GM12878 (cell line): ENCODE data around the gene PATZ1. TPM values are rescaled to one million over a fixed set of nuclear protein-coding genes. Genes with fewer than 3 reads are reported as not detected.
A peak's percentile ranks its signal among the peaks of the same experiment; 100 is the strongest.

Source experiments
- CBX5 ChIP-seq: sonication (generic); IDR thresholded peaks from 2 replicates; pipeline ENCODE4 v1.6.1; 2016; ENCODE audit warnings: low read depth, moderate library complexity, mild to moderate bottlenecking, inconsistent platforms
- CHD2 ChIP-seq: IDR thresholded peaks from 2 replicates; pipeline ENCODE4 v1.6.1; 2011; ENCODE audit warnings: low read depth, low read length, improper control_type of control experiment, borderline replicate concordance
- EGR1 ChIP-seq, 2 experiments: IDR thresholded peaks; 1 replicate in 1 of 2; 2 replicates in 1 of 2; pipeline ENCODE4 v1.6.1; 2011 to 2012; ENCODE audit warnings: low read depth in 2 of 2, low read length in 2 of 2, borderline replicate concordance in 1 of 2, mild to moderate bottlenecking in 1 of 2, moderate library complexity in 1 of 2
- ETV6 ChIP-seq, 2 experiments: fragments of 450-650 bp in 1 of 2; IDR thresholded peaks in 1 of 2; conservative IDR thresholded peaks in 1 of 2; 2 replicates each; pipeline ENCODE4 v1.6.1; 2014; ENCODE audit warnings: antibody characterized with exemption in 1 of 2, borderline replicate concordance in 1 of 2, low read depth in 1 of 2, mild to moderate bottlenecking in 1 of 2, moderate library complexity in 1 of 2
- FOXK2 ChIP-seq: fragments of 450-650 bp; IDR thresholded peaks from 2 replicates; pipeline ENCODE4 v1.6.1; 2017; ENCODE audit warnings: mild to moderate bottlenecking, moderate library complexity
- HDAC2 ChIP-seq: fragments of 200-600 bp; sonication (generic); IDR thresholded peaks from 2 replicates; pipeline ENCODE4 v1.6.1; 2017
- HDAC6 ChIP-seq: fragments of 200-600 bp; sonication (generic); IDR thresholded peaks from one replicate; pipeline ENCODE4 v1.8.0; 2017; ENCODE audit warnings: antibody characterized with exemption; ENCODE audit not compliant: unreplicated experiment
- HSF1 ChIP-seq: fragments of 150-350 bp; IDR thresholded peaks from 2 replicates; pipeline ENCODE4 v1.6.1; 2014; ENCODE audit warnings: mild to moderate bottlenecking, low read depth, low read length
- KDM1A ChIP-seq: fragments of 200-600 bp; sonication (generic); IDR thresholded peaks from 2 replicates; pipeline ENCODE4 v1.6.1; 2016; ENCODE audit warnings: borderline replicate concordance
- LARP7 ChIP-seq: fragments of 450-650 bp; IDR thresholded peaks from 2 replicates; pipeline ENCODE4 v1.6.1; 2017; ENCODE audit warnings: mild to moderate bottlenecking
- NFYA ChIP-seq: IDR thresholded peaks from 2 replicates; pipeline ENCODE4 v1.6.1; 2011; ENCODE audit warnings: low read depth, mild to moderate bottlenecking, low read length, improper control_type of control experiment, borderline replicate concordance
- NFYB ChIP-seq: IDR thresholded peaks from 2 replicates; pipeline ENCODE4 v1.6.1; 2011; ENCODE audit warnings: low read depth, mild to moderate bottlenecking, low read length, improper control_type of control experiment, moderate library complexity; ENCODE audit not compliant: insufficient read depth
- NR2F1 ChIP-seq: fragments of 450-650 bp; conservative IDR thresholded peaks from 2 replicates; pipeline ENCODE4 v1.6.1; 2017; ENCODE audit warnings: mild to moderate bottlenecking
- PML ChIP-seq: IDR thresholded peaks from 2 replicates; pipeline ENCODE4 v1.6.1; 2012; ENCODE audit warnings: low read length, inconsistent platforms
- POLR2AphosphoS5 ChIP-seq: IDR thresholded peaks from 2 replicates; pipeline ENCODE4 v1.6.1; 2011; ENCODE audit warnings: mild to moderate bottlenecking, low read length, inconsistent platforms
- RELA ChIP-seq: fragments of 450-650 bp; IDR thresholded peaks from 2 replicates; pipeline ENCODE4 v1.8.0; 2014; ENCODE audit warnings: borderline replicate concordance; ENCODE audit not compliant: partially characterized antibody
- RUNX3 ChIP-seq: IDR thresholded peaks from 2 replicates; pipeline ENCODE4 v1.6.1; 2012; ENCODE audit warnings: low read length, inconsistent platforms
- SREBF1 ChIP-seq: IDR thresholded peaks from 2 replicates; pipeline ENCODE4 v1.6.1; 2012; ENCODE audit warnings: mild to moderate bottlenecking, low read length
- SRF ChIP-seq, 2 experiments: IDR thresholded peaks; 2 replicates each; pipeline ENCODE4 v1.6.1; 2011; ENCODE audit warnings: low read depth in 2 of 2, low read length in 2 of 2, mild to moderate bottlenecking in 1 of 2, moderate library complexity in 1 of 2
- USF2 ChIP-seq: IDR thresholded peaks from 2 replicates; pipeline ENCODE4 v1.6.1; 2011; ENCODE audit warnings: low read depth, low read length, improper control_type of control experiment, borderline replicate concordance
- WRNIP1 ChIP-seq: IDR thresholded peaks from 2 replicates; pipeline ENCODE4 v1.6.1; 2011; ENCODE audit warnings: low read depth, low read length, improper control_type of control experiment, borderline replicate concordance
- ZBTB40 ChIP-seq: fragments of 450-650 bp; IDR thresholded peaks from 2 replicates; pipeline ENCODE4 v1.6.1; 2016; ENCODE audit warnings: mild to moderate bottlenecking, moderate library complexity, borderline replicate concordance
- ZNF274 ChIP-seq: IDR thresholded peaks from one replicate; pipeline ENCODE4 v1.8.0; 2011; ENCODE audit not compliant: insufficient read length, insufficient read depth
- polyA plus RNA-seq, 11 experiments: library from polyadenylated mRNA; depleted of rRNA in 4 of 11; unstranded in 6 of 11; stranded (reverse) in 5 of 11; fragments of >200 nt; fragmentation: Nextera tagmentation in 4 of 11; fragmentation: Illumina TruSeq in 1 of 11; extraction: Ambion mirVana in 4 of 11; extraction: Trizol in 1 of 11; gene quantifications; 1 replicate in 1 of 11; 2 replicates in 10 of 11; pipeline versions ENCODE4 v1.2.1 to v1.2.3, GENCODE V29; 2011 to 2016; ENCODE audit warnings: inconsistent platforms in 2 of 11, missing spikeins in 2 of 11, low read depth in 1 of 11
- total RNA-seq, 4 experiments: library from RNA; depleted of rRNA in 3 of 4; stranded (reverse); fragments of >200 nt in 3 of 4; fragmentation: Illumina TruSeq in 1 of 4; extraction: Trizol in 1 of 4; gene quantifications; 2 replicates each; pipeline versions ENCODE4 v1.2.1 to v1.2.3, GENCODE V29; 2013 to 2021

PATZ1 gene
- total and polyA plus RNA-seq, 10 of the 15 experiments (the other 5 are each of a cell fraction or from before 2014, with no cell fraction given) = 3.6 to 32.7 (median 13.9) TPM

GRCh38 chr22:31347251-31348008 is 1.3 kb upstream of the PATZ1 start (continued):
- no peak for TF ChIP-seq PML
- no peak for TF ChIP-seq HSF1
- TF ChIP-seq SREBF1 = no peak
- TF ChIP-seq KDM1A = no peak
- TF ChIP-seq LARP7 = no peak
- TF ChIP-seq WRNIP1 = no peak
- TF ChIP-seq ETV6 (conservative IDR thresholded peaks at IDR 0.05 in 1 of 2, IDR thresholded peaks at IDR 0.05 in 1 of 2; ENCODE audit: borderline replicate concordance in 1 of 2, low read depth in 1 of 2) = no peak
- TF ChIP-seq HDAC6 = no peak
- no peak for TF ChIP-seq FOXK2
- 0 out of 2 replicates have a peak, but pooled peaks have one; percentile 41 for TF ChIP-seq CBX5
- TF ChIP-seq NFYA = no peak
- peak; percentile 27; the same call in 1 of the 2 replicates for TF ChIP-seq CHD2
- no peak for TF ChIP-seq NFYB
- no peak for TF ChIP-seq USF2
- TF ChIP-seq RUNX3 = peak; percentile 33; the same call in 1 of the 2 replicates
- TF ChIP-seq ZBTB40 = no peak
- TF ChIP-seq POLR2AphosphoS5 = no peak; the same call in 1 of the 2 replicates
- TF ChIP-seq EGR1 (IDR thresholded peaks at IDR 0.05; ENCODE audit: borderline replicate concordance in 1 of 2, low read depth in 2 of 2, low read length in 2 of 2) = no peak; a peak in 1 of 3 replicates
- no peak for TF ChIP-seq NR2F1
- TF ChIP-seq HDAC2 = no peak
- TF ChIP-seq SRF (IDR thresholded peaks at IDR 0.05; ENCODE audit: low read depth in 2 of 2, low read length in 2 of 2) = no peak
- TF ChIP-seq ZNF274 = no peak
- no peak for TF ChIP-seq RELA
